Ishikawa (cell line): ENCODE measurements around the gene COL2A1.

ENCODE experiments used
- CEBPB ChIP-seq: IDR thresholded peaks from 2 replicates; pipeline ENCODE4 v1.6.1; 2012
- CREB1 ChIP-seq: IDR thresholded peaks from 2 replicates; pipeline ENCODE4 v1.6.1; 2012; ENCODE audit warnings: low read depth
- EGR1 ChIP-seq: IDR thresholded peaks from 2 replicates; pipeline ENCODE4 v1.6.1; 2012
- EP300 ChIP-seq: IDR thresholded peaks from 2 replicates; pipeline ENCODE4 v1.6.1; 2012; ENCODE audit warnings: borderline replicate concordance
- FOXM1 ChIP-seq: IDR thresholded peaks from 2 replicates; pipeline ENCODE4 v1.6.1; 2012; ENCODE audit warnings: low read depth, borderline replicate concordance
- MAX ChIP-seq: IDR thresholded peaks from 2 replicates; pipeline ENCODE4 v1.6.1; 2012
- NFIC ChIP-seq: IDR thresholded peaks from 2 replicates; pipeline ENCODE4 v1.6.1; 2012
- RAD21 ChIP-seq: IDR thresholded peaks from 2 replicates; pipeline ENCODE4 v1.6.1; 2012; ENCODE audit warnings: low read depth
- REST ChIP-seq: IDR thresholded peaks from 2 replicates; pipeline ENCODE4 v1.6.1; 2012; ENCODE audit warnings: low read depth, mild to moderate bottlenecking
- TAF1 ChIP-seq: IDR thresholded peaks from 2 replicates; pipeline ENCODE4 v1.6.1; 2012; ENCODE audit warnings: low read depth, mild to moderate bottlenecking
- TCF12 ChIP-seq: IDR thresholded peaks from 2 replicates; pipeline ENCODE4 v1.6.1; 2012; ENCODE audit warnings: low read depth
- TEAD4 ChIP-seq: IDR thresholded peaks from 2 replicates; pipeline ENCODE4 v1.6.1; 2012
- USF1 ChIP-seq: IDR thresholded peaks from 2 replicates; pipeline ENCODE4 v1.6.1; 2012
- YY1 ChIP-seq: IDR thresholded peaks from 2 replicates; pipeline ENCODE4 v1.6.1; 2012; ENCODE audit warnings: low read depth
- ZBTB7A ChIP-seq: IDR thresholded peaks from 2 replicates; pipeline ENCODE4 v1.6.1; 2012; ENCODE audit warnings: low read depth

COL2A1 gene

GRCh38 chr12:48031135-48031960, 27.1 kb upstream of the COL2A1 start:
- TF ChIP-seq YY1 (no peak), CEBPB (no peak), CREB1 (no peak), REST (no peak), TCF12 (no peak), USF1 (no peak), MAX (no peak), NFIC (no peak), TEAD4 (no peak), EGR1 (no peak), FOXM1 (no peak), RAD21 (no peak), TAF1 (no peak)

GRCh38 chr12:48030173-48030650, 25.9 kb upstream of the COL2A1 start:
- no peak for TF ChIP-seq USF1
- peak; percentile 40; the same call in 1 of the 2 replicates for TF ChIP-seq RAD21

GRCh38 chr12:48029491-48030172, 25.4 kb upstream of the COL2A1 start:
- TF ChIP-seq NFIC = no peak

- TF ChIP-seq CREB1 (no peak), ZBTB7A (no peak)
Observed at GRCh38 chr12:48028541-48029431, 24.5 kb upstream of the COL2A1 start.

- no peak for TF ChIP-seq MAX
- TF ChIP-seq REST = no peak
- TF ChIP-seq TCF12 = no peak
- TF ChIP-seq NFIC = no peak
- no peak for TF ChIP-seq ZBTB7A
- no peak for TF ChIP-seq TAF1
- no peak for TF ChIP-seq USF1
- TF ChIP-seq RAD21 = no peak
- no peak for TF ChIP-seq CEBPB
- no peak for TF ChIP-seq CREB1
- TF ChIP-seq EP300 = no peak
- TF ChIP-seq YY1 = no peak
- no peak for TF ChIP-seq EGR1
- no peak for TF ChIP-seq TEAD4
- no peak for TF ChIP-seq FOXM1
Observed at GRCh38 chr12:48027183-48028002, 23.1 kb upstream of the COL2A1 start.
